ENCODE data around the gene FGF19.

The FGF19 gene

DNA sequence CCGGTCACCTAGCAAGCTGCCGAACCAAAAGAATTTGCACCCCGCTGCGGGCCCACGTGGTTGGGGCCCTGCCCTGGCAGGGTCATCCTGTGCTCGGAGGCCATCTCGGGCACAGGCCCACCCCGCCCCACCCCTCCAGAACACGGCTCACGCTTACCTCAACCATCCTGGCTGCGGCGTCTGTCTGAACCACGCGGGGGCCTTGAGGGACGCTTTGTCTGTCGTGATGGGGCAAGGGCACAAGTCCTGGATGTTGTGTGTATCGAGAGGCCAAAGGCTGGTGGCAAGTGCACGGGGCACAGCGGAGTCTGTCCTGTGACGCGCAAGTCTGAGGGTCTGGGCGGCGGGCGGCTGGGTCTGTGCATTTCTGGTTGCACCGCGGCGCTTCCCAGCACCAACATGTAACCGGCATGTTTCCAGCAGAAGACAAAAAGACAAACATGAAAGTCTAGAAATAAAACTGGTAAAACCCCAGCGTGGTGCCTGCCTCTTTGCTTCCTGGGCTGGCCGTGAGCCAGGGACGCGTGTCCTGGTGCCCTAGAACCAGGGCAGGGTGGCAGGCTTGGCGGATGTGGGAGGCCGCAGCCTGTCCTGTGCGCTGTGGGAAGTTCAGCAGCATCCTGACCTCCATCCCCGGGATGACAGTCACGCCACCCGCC is 49.7 kb downstream of the FGF19 start:
- no peak for DNase-seq

DNA sequence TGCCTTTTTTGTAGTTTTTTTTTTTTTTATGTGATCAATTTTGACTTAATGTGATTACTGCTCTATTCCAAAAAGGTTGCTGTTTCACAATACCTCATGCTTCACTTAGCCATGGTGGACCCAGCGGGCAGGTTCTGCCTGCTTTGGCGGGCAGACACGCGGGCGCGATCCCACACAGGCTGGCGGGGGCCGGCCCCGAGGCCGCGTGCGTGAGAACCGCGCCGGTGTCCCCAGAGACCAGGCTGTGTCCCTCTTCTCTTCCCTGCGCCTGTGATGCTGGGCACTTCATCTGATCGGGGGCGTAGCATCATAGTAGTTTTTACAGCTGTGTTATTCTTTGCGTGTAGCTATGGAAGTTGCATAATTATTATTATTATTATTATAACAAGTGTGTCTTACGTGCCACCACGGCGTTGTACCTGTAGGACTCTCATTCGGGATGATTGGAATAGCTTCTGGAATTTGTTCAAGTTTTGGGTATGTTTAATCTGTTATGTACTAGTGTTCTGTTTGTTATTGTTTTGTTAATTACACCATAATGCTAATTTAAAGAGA is 50.3 kb downstream of the FGF19 start:
- DNase-seq: no peak

DNA sequence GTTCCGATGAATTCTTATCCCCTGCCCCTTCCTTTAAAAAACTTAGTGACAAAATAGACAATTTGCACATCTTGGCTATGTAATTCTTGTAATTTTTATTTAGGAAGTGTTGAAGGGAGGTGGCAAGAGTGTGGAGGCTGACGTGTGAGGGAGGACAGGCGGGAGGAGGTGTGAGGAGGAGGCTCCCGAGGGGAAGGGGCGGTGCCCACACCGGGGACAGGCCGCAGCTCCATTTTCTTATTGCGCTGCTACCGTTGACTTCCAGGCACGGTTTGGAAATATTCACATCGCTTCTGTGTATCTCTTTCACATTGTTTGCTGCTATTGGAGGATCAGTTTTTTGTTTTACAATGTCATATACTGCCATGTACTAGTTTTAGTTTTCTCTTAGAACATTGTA is 50.8 kb downstream of the FGF19 start:
- DNase-seq: no peak

DNA sequence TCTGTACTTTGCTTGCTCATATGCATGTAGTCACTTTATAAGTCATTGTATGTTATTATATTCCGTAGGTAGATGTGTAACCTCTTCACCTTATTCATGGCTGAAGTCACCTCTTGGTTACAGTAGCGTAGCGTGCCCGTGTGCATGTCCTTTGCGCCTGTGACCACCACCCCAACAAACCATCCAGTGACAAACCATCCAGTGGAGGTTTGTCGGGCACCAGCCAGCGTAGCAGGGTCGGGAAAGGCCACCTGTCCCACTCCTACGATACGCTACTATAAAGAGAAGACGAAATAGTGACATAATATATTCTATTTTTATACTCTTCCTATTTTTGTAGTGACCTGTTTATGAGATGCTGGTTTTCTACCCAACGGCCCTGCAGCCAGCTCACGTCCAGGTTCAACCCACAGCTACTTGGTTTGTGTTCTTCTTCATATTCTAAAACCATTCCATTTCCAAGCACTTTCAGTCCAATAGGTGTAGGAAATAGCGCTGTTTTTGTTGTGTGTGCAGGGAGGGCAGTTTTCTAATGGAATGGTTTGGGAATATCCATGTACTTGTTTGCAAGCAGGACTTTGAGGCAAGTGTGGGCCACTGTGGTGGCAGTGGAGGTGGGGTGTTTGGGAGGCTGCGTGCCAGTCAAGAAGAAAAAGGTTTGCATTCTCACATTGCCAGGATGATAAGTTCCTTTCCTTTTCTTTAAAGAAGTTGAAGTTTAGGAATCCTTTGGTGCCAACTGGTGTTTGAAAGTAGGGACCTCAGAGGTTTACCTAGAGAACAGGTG is 51.8 kb downstream of the FGF19 start:
- no peak for DNase-seq

DNA sequence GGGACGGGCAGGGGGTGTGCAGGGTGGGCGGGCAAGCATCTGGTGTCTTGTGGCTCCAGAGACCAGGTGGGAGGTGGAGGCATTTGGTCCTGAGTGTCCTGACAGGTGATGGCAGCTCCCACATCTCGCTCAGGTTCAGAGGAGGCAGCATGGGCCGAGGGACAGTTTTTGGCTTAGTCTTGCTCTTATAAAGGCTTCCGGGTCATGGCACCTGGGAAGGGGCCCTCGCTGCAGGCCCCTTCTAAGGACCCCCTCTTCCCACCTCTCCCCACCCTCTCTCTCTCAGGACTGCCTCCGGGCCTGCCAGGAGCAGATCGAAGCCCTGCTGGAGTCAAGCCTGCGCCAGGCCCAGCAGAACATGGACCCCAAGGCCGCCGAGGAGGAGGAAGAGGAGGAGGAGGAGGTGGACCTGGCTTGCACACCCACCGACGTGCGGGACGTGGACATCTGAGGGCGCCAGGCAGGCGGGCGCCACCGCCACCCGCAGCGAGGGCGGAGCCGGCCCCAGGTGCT is 52.9 kb downstream of the FGF19 start:
- DNase-seq: no peak

DNA sequence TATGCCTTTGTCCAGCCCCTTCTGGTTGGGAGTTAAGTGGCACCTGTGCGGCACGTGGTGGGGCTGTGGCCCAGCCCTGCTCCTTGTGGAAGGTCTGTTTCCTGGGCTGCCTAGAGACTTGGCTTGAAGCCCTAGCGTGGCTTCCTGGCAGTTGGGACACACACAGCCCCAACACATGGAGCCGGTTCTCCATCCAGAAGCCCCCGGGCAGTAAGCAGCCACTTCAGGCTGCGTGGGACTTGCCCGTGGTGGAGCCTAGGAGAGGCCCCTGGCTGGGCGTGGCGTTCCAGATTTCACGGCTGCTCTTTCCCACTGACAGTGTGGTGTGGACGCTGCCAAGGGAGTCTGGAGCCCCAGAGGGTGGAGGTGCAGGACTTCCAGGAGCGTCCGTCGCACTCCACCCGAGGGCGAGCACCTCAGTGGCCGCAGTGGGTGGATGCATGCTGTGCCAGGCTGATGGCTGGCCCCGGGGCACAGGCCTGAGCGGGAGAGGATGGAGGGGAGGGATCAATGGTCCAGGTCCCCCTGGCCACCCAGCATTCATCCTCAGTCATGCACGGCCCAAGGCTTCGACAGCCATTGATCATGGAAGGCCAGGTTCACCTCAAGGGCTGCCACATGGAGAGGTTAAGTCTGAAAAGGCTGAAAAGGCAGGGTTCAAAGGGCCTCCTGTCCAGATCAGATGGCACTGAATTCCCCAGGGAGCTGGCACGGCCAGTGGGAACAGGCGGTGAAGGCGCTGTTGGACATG is 53.6 kb downstream of the FGF19 start:
- DNase-seq: no peak

DNA sequence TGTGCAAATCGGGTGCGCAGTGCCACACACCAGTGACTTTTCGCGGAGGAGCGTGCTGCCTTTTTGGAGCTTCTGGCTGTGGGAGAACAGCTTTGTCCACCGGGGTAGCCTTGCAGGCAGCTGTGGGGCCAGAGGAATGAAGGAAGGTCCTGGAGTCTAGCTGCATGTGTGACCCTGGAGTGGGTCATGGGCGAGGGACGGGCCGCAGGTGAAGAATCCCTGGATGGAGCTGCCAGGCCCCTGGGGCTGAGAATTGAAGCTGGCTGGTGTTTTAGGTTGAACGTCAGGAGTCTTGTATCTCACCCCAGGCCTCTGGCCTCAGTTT is 54.3 kb downstream of the FGF19 start:
- no peak for DNase-seq

DNA sequence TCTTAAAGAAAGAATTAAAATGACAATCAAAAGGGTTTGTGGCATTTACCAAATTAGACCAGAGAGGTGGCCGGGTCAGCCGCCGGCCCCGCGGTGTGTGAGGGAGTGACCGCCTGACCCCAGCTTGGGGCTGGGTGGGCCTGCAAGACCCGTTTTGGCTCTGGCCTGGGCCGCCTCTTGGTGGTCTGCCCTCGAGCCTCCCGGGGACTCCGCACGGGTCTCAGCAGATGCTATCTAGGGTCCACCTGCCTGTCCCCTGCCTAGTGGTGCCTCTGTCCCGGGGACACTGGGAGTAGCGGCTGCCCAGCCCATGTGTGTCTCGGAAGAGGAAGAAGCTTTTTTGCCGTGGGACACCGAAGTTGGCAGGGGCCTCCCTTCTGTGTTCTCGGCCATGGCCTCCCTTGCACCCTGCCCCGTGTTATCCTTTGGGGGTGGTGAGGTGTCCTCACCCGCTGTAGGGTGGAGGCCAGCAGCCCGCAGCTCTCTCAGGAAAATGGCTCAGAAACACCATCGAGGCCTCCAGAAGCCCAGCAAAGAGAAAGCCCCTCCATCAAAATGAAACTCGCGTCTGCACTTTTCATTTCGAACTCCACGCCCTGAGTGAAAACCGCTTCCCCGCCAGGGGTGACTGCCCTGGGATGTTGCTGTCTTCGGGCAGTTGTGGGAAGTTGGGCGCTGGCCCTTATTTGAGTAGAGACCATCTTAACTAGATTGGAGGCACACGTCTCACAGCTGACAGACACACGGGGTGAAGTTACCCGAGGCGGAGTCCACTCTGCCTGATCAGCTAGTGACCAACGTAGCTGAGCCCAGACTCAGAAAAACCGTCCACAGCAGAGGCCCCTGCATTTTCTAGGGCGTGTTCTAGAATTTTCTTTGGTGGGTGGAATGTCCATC is 54.9 kb downstream of the FGF19 start:
- DNase-seq: no peak

All from suppressor macrophage treated with lipopolysaccharide for 1 hour (primary cell).